ENCODE measurements around the gene IFT88.
A peak's percentile ranks its signal among the peaks of the same experiment; 100 is the strongest.

Gene IFT88

DNA sequence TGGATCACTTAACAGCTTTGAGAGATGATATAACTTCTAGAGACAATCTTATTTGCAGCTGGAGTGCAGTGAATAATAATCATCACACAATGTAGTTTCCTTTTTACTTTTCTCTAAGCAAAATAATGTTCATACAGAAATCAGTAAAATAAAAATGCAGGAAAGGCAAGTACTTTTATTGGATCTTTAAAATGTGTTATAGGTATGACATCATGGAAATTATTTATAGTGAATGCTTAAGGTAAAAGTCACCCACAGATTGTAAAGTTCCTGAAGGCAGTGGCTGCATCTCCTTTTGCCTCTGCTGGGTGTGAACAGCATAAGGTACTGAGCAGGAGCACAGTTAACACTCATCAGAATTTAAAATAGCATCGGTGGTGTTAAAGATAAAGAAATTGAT, 119.2 kb downstream of the IFT88 start:
- DNase-seq (ENCODE audit: low read depth in 2 of 2) = no peak

- no peak for DNase-seq (ENCODE audit: low read depth in 2 of 2)
Observed at GRCh38 chr13:20686863-20687579, 120.1 kb downstream of the IFT88 start.

DNA sequence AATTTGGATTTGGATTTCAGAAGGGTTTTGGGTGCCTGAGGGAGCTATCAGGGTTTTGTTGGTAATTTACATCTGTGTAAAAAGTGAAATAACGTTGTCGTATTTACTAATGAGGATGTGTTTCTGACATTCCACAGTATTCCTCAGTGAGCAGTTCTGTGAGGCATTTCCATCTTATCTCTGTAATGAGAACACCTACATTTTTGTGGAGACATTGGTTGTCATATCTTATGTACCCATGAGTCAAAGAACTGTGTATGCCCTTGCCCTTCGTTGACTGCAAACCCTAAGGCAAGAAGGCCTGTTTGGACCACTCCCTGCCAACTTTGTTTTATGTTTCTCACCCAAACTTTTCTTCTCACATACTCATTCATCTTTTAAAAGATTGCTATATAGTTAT, 122.3 kb downstream of the IFT88 start:
- DNase-seq (ENCODE audit: low read depth in 2 of 2) = no peak

DNA sequence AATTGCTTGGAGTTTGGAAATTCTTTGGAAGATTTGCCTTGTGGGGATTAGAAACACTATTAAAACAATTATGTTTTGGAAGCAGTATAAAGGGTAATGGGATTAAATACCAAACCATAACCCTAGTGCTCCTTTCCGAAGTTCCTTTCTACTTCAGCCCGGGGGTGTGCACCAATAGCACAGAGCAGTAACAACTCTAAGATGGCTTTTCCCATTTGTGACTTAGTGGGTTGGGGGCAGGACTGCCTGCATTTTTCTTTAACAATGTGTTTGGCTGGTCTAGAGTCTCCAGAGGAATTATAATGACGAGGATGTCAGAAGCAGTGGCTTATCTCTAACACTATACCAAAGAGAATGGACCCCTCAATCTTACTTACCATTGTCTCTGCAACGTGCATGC, 124.7 kb downstream of the IFT88 start:
- DNase-seq (ENCODE audit: low read depth in 2 of 2) = no peak

- no peak for DNase-seq (ENCODE audit: low read depth in 2 of 2)
Observed at GRCh38 chr13:20696073-20696472, 129.1 kb downstream of the IFT88 start.

DNA sequence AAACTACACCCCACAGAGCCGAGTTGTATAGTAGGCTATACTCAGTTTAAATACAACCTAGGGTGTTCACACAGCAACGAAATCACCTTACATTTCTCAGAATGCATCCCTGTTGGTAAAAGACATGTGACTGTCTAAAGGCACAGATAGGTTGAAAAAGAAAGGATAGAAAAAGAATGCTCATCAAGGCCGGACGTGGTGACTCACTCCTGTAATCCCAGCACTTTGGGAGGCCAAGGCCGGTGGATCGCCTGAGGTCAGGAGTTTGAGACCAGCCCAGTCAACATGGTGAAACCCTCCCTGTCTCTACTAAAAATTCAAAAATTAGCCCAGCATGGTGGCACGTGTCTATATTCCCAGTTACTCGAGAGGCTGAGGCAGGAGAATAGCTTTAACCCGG, 132.8 kb downstream of the IFT88 start:
- no peak for DNase-seq (ENCODE audit: low read depth in 2 of 2)

- no peak for DNase-seq (ENCODE audit: low read depth in 2 of 2)
Observed at GRCh38 chr13:20700288-20700687, 133.3 kb downstream of the IFT88 start.

DNA sequence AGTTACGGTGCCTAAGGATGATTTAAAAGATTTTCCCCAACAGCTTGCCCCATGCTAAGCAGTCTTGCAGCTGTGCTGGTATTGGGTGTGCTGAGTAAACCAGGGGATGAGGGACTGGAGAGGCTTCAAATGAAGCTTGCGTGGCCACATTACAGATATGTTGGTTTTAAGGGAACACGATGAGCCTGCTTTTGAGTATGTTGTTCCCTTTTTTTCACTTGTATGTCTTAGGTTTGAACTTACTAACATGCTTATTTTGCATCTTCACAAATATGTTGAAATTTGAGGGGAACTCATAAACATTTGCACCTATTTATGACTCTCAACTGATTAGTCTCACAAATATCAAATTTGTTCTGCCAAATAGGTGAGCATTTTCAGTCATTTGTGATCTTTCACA, 134.5 kb downstream of the IFT88 start:
- no peak for DNase-seq (ENCODE audit: low read depth in 2 of 2)

DNA sequence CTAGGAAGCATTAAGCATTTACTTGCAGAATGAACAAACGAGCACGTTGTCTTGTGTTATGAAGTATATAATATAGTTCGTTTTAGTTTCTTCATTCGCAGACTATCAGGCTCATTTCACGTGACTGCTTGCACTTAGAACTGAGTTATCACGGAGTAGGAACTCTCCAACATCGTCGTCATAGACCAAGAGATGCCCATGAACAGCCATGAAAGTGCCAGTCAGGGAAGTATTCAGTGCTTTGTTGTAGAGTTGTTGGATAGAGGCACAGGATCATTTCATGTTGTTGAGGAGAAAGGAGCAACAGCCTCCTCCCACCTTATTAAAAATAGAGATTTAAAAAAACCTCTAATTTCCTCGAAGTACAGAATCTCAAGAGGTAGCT, 135.6 kb downstream of the IFT88 start:
- DNase-seq (ENCODE audit: low read depth in 2 of 2) = no peak

GRCh38 chr13:20702915-20703779, 136.2 kb downstream of the IFT88 start, which contains the start of gene IL17D:
Gene IL17D (plus strand): TSS chr13:20703699. CDS start chr13:20704002, 303 bp downstream.
- no peak for DNase-seq (ENCODE audit: low read depth in 2 of 2)

- DNase-seq (ENCODE audit: low read depth in 2 of 2) = peak in 1 of 2 experiments; percentile 32
Observed at GRCh38 chr13:20703780-20704458, 137.0 kb downstream of the IFT88 start.

GRCh38 chr13:20704459-20705069, 137.6 kb downstream of the IFT88 start:
- no peak for DNase-seq (ENCODE audit: low read depth in 2 of 2)

DNA sequence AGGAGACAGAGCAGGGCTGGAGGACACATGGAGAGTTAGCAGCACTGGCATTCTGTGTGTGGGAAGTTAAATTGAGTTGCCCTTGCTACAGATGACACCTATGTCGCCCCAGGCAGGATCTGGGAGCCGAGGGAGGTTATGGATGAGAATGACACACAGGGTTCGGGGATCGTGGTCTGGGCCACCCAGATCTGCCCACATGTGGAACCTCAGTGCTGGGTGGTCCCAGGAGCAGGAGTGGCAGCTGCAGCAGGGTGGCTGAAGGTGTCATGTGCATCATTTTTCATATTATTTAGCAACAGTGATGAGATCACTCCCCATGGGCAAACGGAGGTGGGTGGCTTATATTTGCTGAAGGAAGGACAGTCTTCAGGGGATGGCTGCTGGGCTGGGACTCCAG, 139.7 kb downstream of the IFT88 start:
- DNase-seq (ENCODE audit: low read depth in 2 of 2) = no peak

DNA sequence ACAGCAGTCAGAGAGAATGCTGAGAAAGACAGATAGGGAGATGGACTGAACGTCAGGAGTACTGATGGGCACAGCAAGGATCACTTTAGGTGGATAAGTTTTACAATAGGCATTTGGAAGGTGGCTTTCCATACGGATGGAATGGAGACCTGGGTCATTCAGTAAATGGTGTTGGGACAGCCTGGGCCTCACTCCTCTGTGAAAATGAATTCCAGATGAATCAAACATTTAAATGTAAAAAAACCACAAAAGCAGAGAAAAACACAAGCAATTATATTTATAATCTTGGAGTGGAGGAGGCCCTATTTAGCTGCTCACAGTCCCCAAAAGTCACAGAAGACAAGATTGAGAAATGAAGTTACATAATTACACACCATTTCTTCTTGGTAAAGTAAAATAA, 141.3 kb downstream of the IFT88 start:
- DNase-seq (ENCODE audit: low read depth in 2 of 2) = no peak

GRCh38 chr13:20709369-20709768, 142.4 kb downstream of the IFT88 start:
- no peak for DNase-seq (ENCODE audit: low read depth in 2 of 2)

DNA sequence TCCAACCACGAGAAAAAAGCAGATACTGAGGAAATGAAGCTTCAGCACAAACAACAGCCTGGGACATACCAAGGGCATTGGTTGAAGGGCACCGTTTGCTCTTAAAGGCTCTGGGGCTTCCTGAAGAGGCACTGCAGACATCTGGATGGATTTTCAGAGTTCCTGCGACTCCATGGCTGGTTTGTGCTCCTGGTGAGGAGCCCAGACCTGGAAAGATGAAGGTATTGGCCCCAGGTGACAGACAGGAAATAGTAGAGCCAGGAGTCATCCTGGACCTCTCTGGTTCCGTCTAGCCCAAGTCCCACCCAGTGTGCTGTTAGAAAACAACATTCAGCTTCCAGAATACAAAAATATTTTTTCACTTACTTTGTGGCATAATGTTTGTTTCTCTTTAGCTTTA, 142.8 kb downstream of the IFT88 start:
- no peak for DNase-seq (ENCODE audit: low read depth in 2 of 2)

GRCh38 chr13:20711301-20712044, 144.5 kb downstream of the IFT88 start:
- DNase-seq (ENCODE audit: low read depth in 2 of 2) = no peak

GRCh38 chr13:20713014-20713376, 146.0 kb downstream of the IFT88 start:
- no peak for DNase-seq (ENCODE audit: low read depth in 2 of 2)

- no peak for DNase-seq (ENCODE audit: low read depth in 2 of 2)
Observed at GRCh38 chr13:20713751-20714150, 146.8 kb downstream of the IFT88 start.

DNA sequence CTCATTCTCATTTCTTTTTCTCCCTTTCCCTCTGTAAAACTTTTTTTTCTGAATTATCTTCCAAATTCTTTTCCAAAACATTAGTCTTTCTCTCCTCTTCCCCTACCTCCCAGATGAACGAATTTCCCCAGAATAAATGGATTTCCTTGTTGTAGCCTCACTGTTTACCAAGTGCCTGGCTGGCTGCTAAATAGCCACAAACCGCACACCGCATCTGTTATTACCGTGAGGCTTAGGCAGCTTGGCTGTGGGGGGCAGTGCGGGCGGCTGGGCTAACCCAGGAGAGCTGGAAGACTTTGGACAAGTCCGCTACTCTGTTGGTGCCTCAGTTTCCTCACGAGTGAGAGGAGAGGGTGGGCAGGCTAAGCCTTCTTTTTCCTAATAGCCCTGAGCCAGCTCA, 147.2 kb downstream of the IFT88 start:
- no peak for DNase-seq (ENCODE audit: low read depth in 2 of 2)

- peak; percentile 54 to 59 for DNase-seq (ENCODE audit: low read depth in 2 of 2)
Observed at GRCh38 chr13:20714563-20715329, 147.8 kb downstream of the IFT88 start.

Data from fibroblast of skin of left quadriceps (primary cell).